Common myeloid progenitor, CD34-positive (primary cell): ENCODE data around the gene BCLAF1. TPM values are rescaled to one million over a fixed set of nuclear protein-coding genes. Genes with fewer than 3 reads are reported as not detected.

Source experiments
- CTCF ChIA-PET: fragments of 350-600 bp; sonication (Branson Sonifier 250); formaldehyde crosslinking; loops from one replicate; lab custom pipeline; 2021; ENCODE audit warnings: antibody characterized with exemption; lab: Charles Lee
- POLR2A ChIA-PET: fragments of 350-600 bp; sonication (Branson Sonifier 250); formaldehyde crosslinking; loops from one replicate; lab custom pipeline; 2021; ENCODE audit warnings: antibody characterized with exemption; lab: Charles Lee
- DNase-seq, 3 donors: peaks; one replicate each; pipeline versions ENCODE4 v3.0.0 to v3.0.0-alpha.2; 2013
- H3K27ac ChIP-seq, 2 experiments: 1 replicate in 1 of 2; 2 replicates in 1 of 2; pipeline ENCODE4 v1.7.0; 2013; ENCODE audit warnings: inconsistent platforms in 2 of 2, low read length in 2 of 2, mild to moderate bottlenecking in 2 of 2, low read depth in 1 of 2, moderate library complexity in 1 of 2; ENCODE audit not compliant: severe bottlenecking in 2 of 2, insufficient read depth in 1 of 2, poor library complexity in 1 of 2
- H3K27me3 ChIP-seq, 5 experiments: replicated peaks in 2 of 5; 1 replicate in 3 of 5; 2 replicates in 2 of 5; pipeline versions ENCODE4 v1.6.1 to v1.7.0; 2013; ENCODE audit warnings: low read length in 4 of 5, mild to moderate bottlenecking in 2 of 5, moderate library complexity in 2 of 5, inconsistent platforms in 1 of 5; ENCODE audit not compliant: insufficient read depth in 5 of 5, control insufficient read depth in 4 of 5
- H3K36me3 ChIP-seq, 4 experiments: 1 replicate in 2 of 4; 2 replicates in 2 of 4; pipeline versions ENCODE4 v1.6.1 to v1.7.0; 2013; ENCODE audit warnings: low read length in 3 of 4, control low read depth in 1 of 4, mild to moderate bottlenecking in 1 of 4; ENCODE audit not compliant: control insufficient read depth in 4 of 4, insufficient read depth in 4 of 4
- H3K4me1 ChIP-seq, 4 experiments: 1 replicate in 3 of 4; 2 replicates in 1 of 4; pipeline versions ENCODE4 v1.6.1 to v1.7.1; 2013; ENCODE audit warnings: low read length in 3 of 4, mild to moderate bottlenecking in 3 of 4, control low read depth in 1 of 4, inconsistent platforms in 1 of 4, moderate library complexity in 1 of 4; ENCODE audit not compliant: control insufficient read depth in 4 of 4, insufficient read depth in 4 of 4; ENCODE audit errors: control extremely low read depth in 1 of 4
- H3K4me3 ChIP-seq, 7 experiments: 1 replicate in 4 of 7; 2 replicates in 3 of 7; pipeline versions ENCODE4 v1.5.1 to v1.7.0; 2013; ENCODE audit warnings: mild to moderate bottlenecking in 7 of 7, low read length in 6 of 7, moderate library complexity in 6 of 7, inconsistent platforms in 2 of 7, low read depth in 2 of 7, control low read depth in 1 of 7; ENCODE audit not compliant: insufficient read depth in 4 of 7, control insufficient read depth in 1 of 7; ENCODE audit errors: extremely low read depth in 1 of 7
- H3K9me3 ChIP-seq, 5 experiments: 1 replicate in 4 of 5; 2 replicates in 1 of 5; pipeline versions ENCODE4 v1.6.1 to v1.7.1; 2013; ENCODE audit warnings: low read length in 4 of 5, mild to moderate bottlenecking in 2 of 5, inconsistent platforms in 1 of 5, low read depth in 1 of 5, moderate library complexity in 1 of 5; ENCODE audit not compliant: control insufficient read depth in 4 of 5, insufficient read depth in 2 of 5; ENCODE audit errors: control extremely low read depth in 1 of 5
- WGBS: methylation state at CpG from one replicate; pipeline ENCODE4 v1.1.5; 2013; ENCODE audit not compliant: insufficient coverage; 5-methylcytosine and 5-hydroxymethylcytosine counted together
- polyA plus RNA-seq: library from polyadenylated mRNA; unstranded; fragments of 120-200 nt; gene quantifications from one replicate; pipeline ENCODE4 v1.2.1, GENCODE V29; 2013

Gene BCLAF1
- 233 TPM for polyA plus RNA-seq

GRCh38 chr6:136289579-136290409 lies at the start of gene BCLAF1:
TSS of gene BCLAF1 (minus strand) at chr6:136289846. CDS start at chr6:136279866, 9,980 bp downstream.
- POLR2A ChIA-PET, result interaction anchor here (0.6 to 2.1 kb wide), 8 partner anchors 10 to 76 kb away, joined by 3 to 9 read pairs (median 4); partner anchors contain the start of gene MTFR2
- DNase-seq, result peak; percentile 99 to 100 (median 100)
- H3K36me3 ChIP-seq, result peaks cover 0 to 6% (median 0%) of the 10 kb centered on the region in 4 experiments
- H3K4me3 ChIP-seq, result peak within 1 kb of the TSS; percentile 71 to 98 (median 93)
- no peaks in the 10 kb centered on the region for H3K9me3 ChIP-seq
- CTCF ChIA-PET, result interaction anchor here (0.7 to 2.7 kb wide), 8 partner anchors 9 to 260 kb away, joined by 3 to 17 read pairs (median 3); partner anchors contain the start of genes MAP7 and MTFR2
- H3K27ac ChIP-seq, result peak within 1 kb of the TSS; percentile 100
- WGBS, result under 1% methylated on average over 57 of the region's 60 CpGs
- H3K27me3 ChIP-seq, result no peaks in the 10 kb centered on the region
- H3K4me1 ChIP-seq, result peaks cover 20 to 58% (median 40%) of the 10 kb centered on the region in 4 experiments

DNA sequence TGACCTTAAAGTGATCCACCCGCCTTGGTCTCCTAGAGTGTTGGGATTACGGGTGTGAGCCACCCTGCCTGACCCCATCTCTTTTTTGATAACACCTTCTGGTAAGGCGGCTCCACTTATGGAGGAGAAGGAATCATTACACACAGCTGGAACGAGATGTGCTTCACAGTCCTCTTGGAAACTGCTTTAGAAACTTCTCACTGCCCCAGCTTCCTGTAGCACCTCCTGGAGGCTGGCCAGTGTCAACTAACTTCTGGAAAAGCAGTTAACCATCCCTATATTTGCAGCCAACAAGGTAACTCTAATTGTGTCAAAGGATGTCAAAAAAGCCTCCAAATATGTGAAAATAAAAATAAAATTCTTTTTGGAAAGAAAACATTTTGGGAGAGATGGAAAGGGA lies 48.8 kb upstream of the BCLAF1 start:
- Histone ChIP-seq H3K27me3 (no peaks in the 10 kb centered on the region), H3K27ac (no peak overlapping the region), H3K4me1 (no peaks in the 10 kb centered on the region), H3K4me3 (no peak overlapping the region), H3K9me3 (no peaks in the 10 kb centered on the region), H3K36me3 (peaks cover 2 to 10% (median 4%) of the 10 kb centered on the region in 4 experiments)
- ChIA-PET POLR2A (no interaction called here), CTCF (interaction anchor here (0.7 to 1.6 kb wide), 3 partner anchors 11 to 21 kb away, joined by 3 to 6 read pairs (median 5); no protein-coding TSS in a partner anchor)
- WGBS, result 89% methylated on average over 4 of the region's 4 CpGs
- no peak for DNase-seq

- POLR2A ChIA-PET, result no interaction called here
- Histone ChIP-seq H3K4me3 (no peak overlapping the region), H3K27me3 (no peaks in the 10 kb centered on the region), H3K4me1 (no peaks in the 10 kb centered on the region), H3K27ac (no peak overlapping the region), H3K9me3 (no peaks in the 10 kb centered on the region), H3K36me3 (peaks cover 0 to 7% (median 4%) of the 10 kb centered on the region in 4 experiments)
- WGBS, result 100% methylated on average over 3 of the region's 3 CpGs
- CTCF ChIA-PET, result interaction anchor here (1.0 to 1.6 kb wide), 3 partner anchors 11 to 20 kb away, joined by 5 to 6 read pairs (median 5); no protein-coding TSS in a partner anchor
- DNase-seq, result no peak
Observed at GRCh38 chr6:136337606-136338005, 48.0 kb upstream of the BCLAF1 start.

DNA sequence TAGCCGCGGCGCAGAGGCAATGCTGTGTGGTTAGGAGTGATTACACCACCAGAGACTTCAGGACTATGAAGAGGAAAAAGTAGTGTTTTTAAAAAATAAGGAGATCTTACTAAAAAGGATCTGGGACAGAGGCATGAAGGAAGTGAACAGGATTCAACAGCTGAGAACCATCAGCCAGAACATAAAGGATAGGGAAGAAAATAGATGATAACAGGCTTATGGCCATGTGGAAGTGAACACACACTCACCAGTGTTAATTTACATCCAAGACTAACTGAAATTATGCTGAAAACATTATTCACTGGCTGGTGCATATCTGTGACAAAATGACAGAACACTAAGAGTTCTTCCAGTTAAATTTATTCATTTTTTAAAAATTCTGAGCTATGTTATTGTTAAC lies 47.5 kb upstream of the BCLAF1 start:
- no peaks in the 10 kb centered on the region for H3K4me1 ChIP-seq
- POLR2A ChIA-PET, result no interaction called here

DNA sequence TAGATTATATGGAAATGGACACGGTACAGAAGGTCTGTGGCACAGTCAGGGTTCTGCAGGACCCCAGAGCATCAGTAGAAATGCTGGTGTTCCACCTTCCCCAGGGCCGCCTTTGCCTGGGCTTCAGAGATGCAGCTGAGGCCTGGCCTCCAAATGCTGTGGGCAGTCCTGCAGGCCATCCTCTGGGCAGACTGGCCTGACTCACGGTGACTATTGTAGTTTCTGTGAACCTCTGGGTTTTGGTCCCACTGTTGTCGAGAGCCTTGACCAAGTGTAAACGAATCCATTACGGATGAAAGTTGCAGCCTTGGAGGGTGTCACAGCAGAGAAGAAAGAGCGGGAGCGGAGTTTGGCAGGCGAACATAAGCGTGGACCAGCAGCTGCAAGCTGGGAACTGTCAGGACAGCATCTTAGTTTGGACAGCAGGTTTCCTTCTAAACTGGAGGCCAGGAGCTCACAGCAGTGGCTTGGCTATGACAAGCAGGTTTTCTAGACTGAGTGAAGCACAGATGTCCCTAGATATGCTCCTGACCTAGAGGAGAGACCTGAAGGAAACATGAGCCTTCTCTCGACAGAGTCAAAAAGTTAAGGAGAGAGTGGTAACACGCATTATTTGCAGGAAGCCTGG lies 46.2 kb upstream of the BCLAF1 start:
- 98% methylated on average over 10 of the region's 12 CpGs for WGBS
- no peaks in the 10 kb centered on the region for H3K9me3 ChIP-seq
- no peaks in the 10 kb centered on the region for H3K27me3 ChIP-seq
- H3K36me3 ChIP-seq, result peaks cover 0 to under 1% (median 0%) of the 10 kb centered on the region in 4 experiments
- no peaks in the 10 kb centered on the region for H3K4me1 ChIP-seq
- ChIA-PET POLR2A (no interaction called here), CTCF (interaction anchor here (1.5 to 1.8 kb wide), 3 partner anchors 10 to 109 kb away, joined by 3 to 4 read pairs (median 3); no protein-coding TSS in a partner anchor)
- no peak overlapping the region for H3K27ac ChIP-seq
- DNase-seq, result no peak
- H3K4me3 ChIP-seq, result no peak overlapping the region

More for the DNA sequence above, 47.5 kb upstream of the BCLAF1 start:
- H3K27ac ChIP-seq, result no peak overlapping the region
- H3K9me3 ChIP-seq, result no peaks in the 10 kb centered on the region
- CTCF ChIA-PET, result interaction anchor here (1.1 to 1.8 kb wide), 5 partner anchors 9 to 110 kb away, joined by 3 to 5 read pairs (median 4); no protein-coding TSS in a partner anchor
- peaks cover 0 to 6% (median 4%) of the 10 kb centered on the region in 4 experiments for H3K36me3 ChIP-seq
- no peak for DNase-seq
- WGBS, result 95% methylated on average over 3 of the region's 3 CpGs
- no peaks in the 10 kb centered on the region for H3K27me3 ChIP-seq
- H3K4me3 ChIP-seq, result no peak overlapping the region

- 85% methylated on average over 9 of the region's 9 CpGs for WGBS
- H3K27ac ChIP-seq, result no peak overlapping the region
- POLR2A ChIA-PET, result no interaction called here
- no peaks in the 10 kb centered on the region for H3K36me3 ChIP-seq
- no peak overlapping the region for H3K4me3 ChIP-seq
- H3K4me1 ChIP-seq, result no peaks in the 10 kb centered on the region
- DNase-seq, result peak; percentile 6 to 51 (median 33)
- no peaks in the 10 kb centered on the region for H3K9me3 ChIP-seq
- H3K27me3 ChIP-seq, result no peaks in the 10 kb centered on the region
- CTCF ChIA-PET, result interaction anchor here (0.7 to 1.6 kb wide), 2 partner anchors 8 to 54 kb away, joined by 4 to 6 read pairs; no protein-coding TSS in a partner anchor
Observed at GRCh38 chr6:136334853-136335252, 45.2 kb upstream of the BCLAF1 start.
